GM23338 (cell line): Measurements from ENCODE around the gene B4GALT5. TPM values are rescaled to one million over a fixed set of nuclear protein-coding genes. Genes with fewer than 3 reads are reported as not detected.

ENCODE experiments used
- ATAC-seq: fragments of 200-7000 bp; cut with Tn5 transposase; 3 replicates; pipeline ENCODE4 v1.9.1; 2020
- DNase-seq: peaks from one replicate; pipeline ENCODE4 v3.0.0-alpha.2; 2015; ENCODE audit warnings: low spot score
- H2AFZ ChIP-seq: fragments of 200-600 bp; sonication (generic); 2 replicates; pipeline ENCODE4 v1.8.0; 2016; ENCODE audit warnings: antibody characterized with exemption, mild to moderate bottlenecking, moderate library complexity
- H3F3A ChIP-seq: fragments of 200-600 bp; sonication (generic); replicated peaks from 2 replicates; pipeline ENCODE4 v1.8.0; 2017; ENCODE audit warnings: antibody characterized with exemption, mixed run types, low read depth
- H3K27ac ChIP-seq: fragments of 200-600 bp; sonication (generic); 2 replicates; pipeline ENCODE4 v1.6.1; 2016; ENCODE audit warnings: low read depth
- H3K27me3 ChIP-seq: fragments of 200-600 bp; sonication (generic); 2 replicates; pipeline ENCODE4 v1.8.0; 2016; ENCODE audit warnings: mild to moderate bottlenecking, mixed run types, moderate library complexity; ENCODE audit not compliant: insufficient read depth
- H3K36me3 ChIP-seq: fragments of 200-600 bp; sonication (generic); 2 replicates; pipeline ENCODE4 v1.8.0; 2016; ENCODE audit warnings: mild to moderate bottlenecking; ENCODE audit not compliant: insufficient read depth
- H3K4me1 ChIP-seq: fragments of 200-600 bp; sonication (generic); 2 replicates; pipeline ENCODE4 v1.8.0; 2016; ENCODE audit warnings: mild to moderate bottlenecking, moderate library complexity; ENCODE audit not compliant: insufficient read depth
- H3K4me2 ChIP-seq: fragments of 200-600 bp; sonication (generic); 2 replicates; pipeline ENCODE4 v1.7.1; 2017; ENCODE audit warnings: mixed run types
- H3K4me3 ChIP-seq: fragments of 200-600 bp; sonication (generic); 2 replicates; pipeline ENCODE4 v1.6.1; 2016; ENCODE audit warnings: mixed run types
- H3K79me2 ChIP-seq: fragments of 200-600 bp; sonication (generic); replicated peaks from 2 replicates; pipeline ENCODE4 v1.8.0; 2017; ENCODE audit warnings: mild to moderate bottlenecking; ENCODE audit not compliant: insufficient read depth
- H3K9me2 ChIP-seq: fragments of 200-600 bp; sonication (generic); 2 replicates; pipeline ENCODE4 v1.8.0; 2017; ENCODE audit not compliant: insufficient read depth
- H4K20me1 ChIP-seq: fragments of 200-600 bp; sonication (generic); replicated peaks from 2 replicates; pipeline ENCODE4 v1.8.0; 2017; ENCODE audit warnings: mild to moderate bottlenecking; ENCODE audit not compliant: insufficient read depth
- H3K27ac Mint-ChIP-seq: 2 replicates; pipeline ENCODE4 v1.8.0; 2020; ENCODE audit warnings: inconsistent platforms, mild to moderate bottlenecking, moderate library complexity, mixed read lengths
- H3K27me3 Mint-ChIP-seq: 3 replicates; pipeline ENCODE4 v1.8.0; 2022; ENCODE audit warnings: low read depth, mild to moderate bottlenecking, moderate library complexity, mixed read lengths, inconsistent platforms; ENCODE audit not compliant: insufficient read depth, poor library complexity
- H3K36me3 Mint-ChIP-seq: 3 replicates; pipeline ENCODE4 v1.8.0; 2021; ENCODE audit warnings: low read depth, mild to moderate bottlenecking, inconsistent platforms, moderate library complexity, mixed read lengths
- H3K4me1 Mint-ChIP-seq: 3 replicates; pipeline ENCODE4 v1.8.0; 2020; ENCODE audit warnings: mild to moderate bottlenecking, inconsistent platforms, mixed read lengths
- H3K4me3 Mint-ChIP-seq: 3 replicates; pipeline ENCODE4 v1.8.0; 2021; ENCODE audit warnings: moderate library complexity, mild to moderate bottlenecking, inconsistent platforms, mixed read lengths
- H3K9me3 Mint-ChIP-seq: 3 replicates; pipeline ENCODE4 v1.8.0; 2020; ENCODE audit warnings: moderate library complexity, mild to moderate bottlenecking, inconsistent platforms, mixed read lengths
- CREB1 ChIP-seq: fragments of 250-450 bp; sonication (Bioruptor Pico); IDR thresholded peaks from 2 replicates; pipeline ENCODE4 v1.5.0; 2020; ENCODE audit warnings: low read depth, mild to moderate bottlenecking, moderate library complexity
- EZH2 ChIP-seq: fragments of 200-600 bp; sonication (generic); IDR thresholded peaks from one replicate; pipeline ENCODE4 v1.8.0; 2017; ENCODE audit warnings: antibody characterized with exemption, mild to moderate bottlenecking, low read depth; ENCODE audit not compliant: unreplicated experiment
- EZH2phosphoT487 ChIP-seq: fragments of 200-600 bp; sonication (generic); IDR thresholded peaks from one replicate; pipeline ENCODE4 v1.8.1; 2018; ENCODE audit warnings: antibody characterized with exemption; ENCODE audit not compliant: unreplicated experiment
- JUNB ChIP-seq: IDR thresholded peaks from one replicate; pipeline ENCODE4 v1.6.1; 2016; ENCODE audit warnings: antibody characterized with exemption; ENCODE audit not compliant: unreplicated experiment
- NANOG ChIP-seq: IDR thresholded peaks from 2 replicates; pipeline ENCODE4 v1.6.1; 2016; ENCODE audit warnings: antibody characterized with exemption, borderline replicate concordance
- POLR2AphosphoS5 ChIP-seq: IDR thresholded peaks from 2 replicates; pipeline ENCODE4 v1.6.1; 2016; ENCODE audit warnings: antibody characterized with exemption, low read depth
- STAT1 ChIP-seq: IDR thresholded peaks from one replicate; pipeline ENCODE4 v1.6.1; 2016; ENCODE audit warnings: antibody characterized with exemption; ENCODE audit not compliant: unreplicated experiment
- ZNF114 ChIP-seq: fragments of 250-450 bp; sonication (Bioruptor Pico); IDR thresholded peaks from 2 replicates; pipeline ENCODE4 v1.5.0; 2020; ENCODE audit warnings: mild to moderate bottlenecking, moderate library complexity
- ZNF331 ChIP-seq: fragments of 250-450 bp; sonication (Bioruptor Pico); IDR thresholded peaks from 2 replicates; pipeline ENCODE4 v1.5.0; 2020; ENCODE audit warnings: low read depth, mild to moderate bottlenecking, moderate library complexity
- polyA plus RNA-seq: library from polyadenylated mRNA; unstranded; fragments of >200 nt; fragmentation: Nextera tagmentation; extraction: Ambion mirVana; gene quantifications from 2 replicates; pipeline ENCODE4 v1.2.1, GENCODE V29; 2016
- total RNA-seq: library from RNA; depleted of rRNA; stranded (reverse); fragments of >200 nt; shearing (Covaris generic); gene quantifications from 2 replicates; pipeline ENCODE4 v1.2.3, GENCODE V29; 2014
- TF ChIP-seq, protein P1 (sequence below): IDR thresholded peaks from 2 replicates; pipeline ENCODE4 v1.6.1; 2016; ENCODE audit warnings: antibody characterized with exemption
- TF ChIP-seq, protein P2 (sequence below): IDR thresholded peaks from one replicate; pipeline ENCODE4 v1.6.1; 2018; ENCODE audit warnings: antibody characterized with exemption; ENCODE audit not compliant: unreplicated experiment
- TF ChIP-seq, protein P3 (sequence below), 2 experiments: fragments of 200-600 bp in 1 of 2; sonication (generic) in 1 of 2; conservative IDR thresholded peaks; 2 replicates each; pipeline versions ENCODE4 v1.5.1 to v1.6.1; 2016 to 2017; ENCODE audit warnings: antibody characterized with exemption in 2 of 2, low read depth in 2 of 2, mild to moderate bottlenecking in 2 of 2, moderate library complexity in 1 of 2
- TF ChIP-seq, protein P4 (sequence below): fragments of 250-450 bp; sonication (Bioruptor Pico); IDR thresholded peaks from 2 replicates; pipeline ENCODE4 v1.5.0; 2020; ENCODE audit warnings: mild to moderate bottlenecking, moderate library complexity

The B4GALT5 gene
- total and polyA plus RNA-seq, 2 experiments from 2014 or later, result 19.1 to 50.3 TPM

DNA sequence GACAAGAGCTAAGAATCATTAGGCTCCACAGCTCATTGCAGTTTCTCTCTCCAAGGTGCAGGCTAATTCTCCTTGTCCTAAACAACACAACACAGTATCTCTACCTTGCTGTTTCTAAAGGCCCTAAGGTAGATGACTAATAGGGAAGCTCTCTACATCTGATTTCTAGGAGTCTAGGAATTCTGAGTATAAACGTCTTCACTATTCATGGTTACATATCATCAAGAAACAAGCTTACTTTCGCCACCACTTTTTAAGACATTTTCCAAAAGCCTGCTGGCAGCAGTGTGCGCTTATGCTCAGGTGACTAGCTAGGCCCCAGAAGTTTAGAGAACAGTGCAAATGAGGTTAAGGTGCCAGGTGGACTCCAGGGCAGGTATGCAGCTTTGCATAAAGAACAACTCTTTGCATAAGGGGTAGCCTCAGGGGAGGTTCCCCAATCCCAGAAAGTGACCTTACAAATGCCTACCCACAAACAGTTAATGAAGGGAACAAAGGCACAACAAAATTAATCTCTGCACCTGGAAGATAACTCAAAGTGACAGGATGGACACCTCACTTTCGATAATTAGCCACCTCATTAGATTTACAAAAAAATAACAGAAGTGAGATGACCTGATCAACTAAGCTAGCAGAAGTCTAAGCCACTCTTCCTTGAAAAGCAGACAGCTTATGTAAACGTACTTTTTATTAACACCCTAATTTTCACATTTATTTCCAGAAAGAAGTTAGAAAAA is 20.1 kb downstream of the B4GALT5 start:
- Histone ChIP-seq H3K4me3 (peak overlapping the region; percentile 38; the same call in 1 of the 2 replicates), H3K36me3 (no peaks in the 10 kb centered on the region), H4K20me1 (peaks cover 80% of the 10 kb centered on the region), H3K79me2 (peaks cover 100% of the 10 kb centered on the region), H3K27ac (peak overlapping the region; percentile 88), H3K27me3 (no peaks in the 10 kb centered on the region), H3F3A (0 out of 2 replicates have a peak, but pooled peaks cover 3% of the 10 kb centered on the region), H2AFZ (no peak overlapping the region), H3K4me1 (peaks cover 55% of the 10 kb centered on the region), H3K4me2 (peak overlapping the region; percentile 72), H3K9me2 (no peaks in the 10 kb centered on the region)
- H3K4me1 Mint-ChIP-seq, result peaks cover 81% of the 10 kb centered on the region
- TF ChIP-seq, protein P1, sequence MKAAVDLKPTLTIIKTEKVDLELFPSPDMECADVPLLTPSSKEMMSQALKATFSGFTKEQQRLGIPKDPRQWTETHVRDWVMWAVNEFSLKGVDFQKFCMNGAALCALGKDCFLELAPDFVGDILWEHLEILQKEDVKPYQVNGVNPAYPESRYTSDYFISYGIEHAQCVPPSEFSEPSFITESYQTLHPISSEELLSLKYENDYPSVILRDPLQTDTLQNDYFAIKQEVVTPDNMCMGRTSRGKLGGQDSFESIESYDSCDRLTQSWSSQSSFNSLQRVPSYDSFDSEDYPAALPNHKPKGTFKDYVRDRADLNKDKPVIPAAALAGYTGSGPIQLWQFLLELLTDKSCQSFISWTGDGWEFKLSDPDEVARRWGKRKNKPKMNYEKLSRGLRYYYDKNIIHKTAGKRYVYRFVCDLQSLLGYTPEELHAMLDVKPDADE, result no peak
- no peak for TF ChIP-seq JUNB
- no peak for TF ChIP-seq EZH2phosphoT487
- TF ChIP-seq POLR2AphosphoS5, result no peak
- no peak for TF ChIP-seq CREB1 (CRISPR knock-in tag)
- TF ChIP-seq ZNF331, result no peak
- no peak for TF ChIP-seq STAT1
- TF ChIP-seq, protein P2, sequence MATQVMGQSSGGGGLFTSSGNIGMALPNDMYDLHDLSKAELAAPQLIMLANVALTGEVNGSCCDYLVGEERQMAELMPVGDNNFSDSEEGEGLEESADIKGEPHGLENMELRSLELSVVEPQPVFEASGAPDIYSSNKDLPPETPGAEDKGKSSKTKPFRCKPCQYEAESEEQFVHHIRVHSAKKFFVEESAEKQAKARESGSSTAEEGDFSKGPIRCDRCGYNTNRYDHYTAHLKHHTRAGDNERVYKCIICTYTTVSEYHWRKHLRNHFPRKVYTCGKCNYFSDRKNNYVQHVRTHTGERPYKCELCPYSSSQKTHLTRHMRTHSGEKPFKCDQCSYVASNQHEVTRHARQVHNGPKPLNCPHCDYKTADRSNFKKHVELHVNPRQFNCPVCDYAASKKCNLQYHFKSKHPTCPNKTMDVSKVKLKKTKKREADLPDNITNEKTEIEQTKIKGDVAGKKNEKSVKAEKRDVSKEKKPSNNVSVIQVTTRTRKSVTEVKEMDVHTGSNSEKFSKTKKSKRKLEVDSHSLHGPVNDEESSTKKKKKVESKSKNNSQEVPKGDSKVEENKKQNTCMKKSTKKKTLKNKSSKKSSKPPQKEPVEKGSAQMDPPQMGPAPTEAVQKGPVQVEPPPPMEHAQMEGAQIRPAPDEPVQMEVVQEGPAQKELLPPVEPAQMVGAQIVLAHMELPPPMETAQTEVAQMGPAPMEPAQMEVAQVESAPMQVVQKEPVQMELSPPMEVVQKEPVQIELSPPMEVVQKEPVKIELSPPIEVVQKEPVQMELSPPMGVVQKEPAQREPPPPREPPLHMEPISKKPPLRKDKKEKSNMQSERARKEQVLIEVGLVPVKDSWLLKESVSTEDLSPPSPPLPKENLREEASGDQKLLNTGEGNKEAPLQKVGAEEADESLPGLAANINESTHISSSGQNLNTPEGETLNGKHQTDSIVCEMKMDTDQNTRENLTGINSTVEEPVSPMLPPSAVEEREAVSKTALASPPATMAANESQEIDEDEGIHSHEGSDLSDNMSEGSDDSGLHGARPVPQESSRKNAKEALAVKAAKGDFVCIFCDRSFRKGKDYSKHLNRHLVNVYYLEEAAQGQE, result no peak
- TF ChIP-seq, protein P3, sequence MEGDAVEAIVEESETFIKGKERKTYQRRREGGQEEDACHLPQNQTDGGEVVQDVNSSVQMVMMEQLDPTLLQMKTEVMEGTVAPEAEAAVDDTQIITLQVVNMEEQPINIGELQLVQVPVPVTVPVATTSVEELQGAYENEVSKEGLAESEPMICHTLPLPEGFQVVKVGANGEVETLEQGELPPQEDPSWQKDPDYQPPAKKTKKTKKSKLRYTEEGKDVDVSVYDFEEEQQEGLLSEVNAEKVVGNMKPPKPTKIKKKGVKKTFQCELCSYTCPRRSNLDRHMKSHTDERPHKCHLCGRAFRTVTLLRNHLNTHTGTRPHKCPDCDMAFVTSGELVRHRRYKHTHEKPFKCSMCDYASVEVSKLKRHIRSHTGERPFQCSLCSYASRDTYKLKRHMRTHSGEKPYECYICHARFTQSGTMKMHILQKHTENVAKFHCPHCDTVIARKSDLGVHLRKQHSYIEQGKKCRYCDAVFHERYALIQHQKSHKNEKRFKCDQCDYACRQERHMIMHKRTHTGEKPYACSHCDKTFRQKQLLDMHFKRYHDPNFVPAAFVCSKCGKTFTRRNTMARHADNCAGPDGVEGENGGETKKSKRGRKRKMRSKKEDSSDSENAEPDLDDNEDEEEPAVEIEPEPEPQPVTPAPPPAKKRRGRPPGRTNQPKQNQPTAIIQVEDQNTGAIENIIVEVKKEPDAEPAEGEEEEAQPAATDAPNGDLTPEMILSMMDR (conservative IDR thresholded peaks at IDR 0.05; ENCODE audit: low read depth in 2 of 2), result no peak
- TF ChIP-seq NANOG, result no peak
- TF ChIP-seq, protein P4, sequence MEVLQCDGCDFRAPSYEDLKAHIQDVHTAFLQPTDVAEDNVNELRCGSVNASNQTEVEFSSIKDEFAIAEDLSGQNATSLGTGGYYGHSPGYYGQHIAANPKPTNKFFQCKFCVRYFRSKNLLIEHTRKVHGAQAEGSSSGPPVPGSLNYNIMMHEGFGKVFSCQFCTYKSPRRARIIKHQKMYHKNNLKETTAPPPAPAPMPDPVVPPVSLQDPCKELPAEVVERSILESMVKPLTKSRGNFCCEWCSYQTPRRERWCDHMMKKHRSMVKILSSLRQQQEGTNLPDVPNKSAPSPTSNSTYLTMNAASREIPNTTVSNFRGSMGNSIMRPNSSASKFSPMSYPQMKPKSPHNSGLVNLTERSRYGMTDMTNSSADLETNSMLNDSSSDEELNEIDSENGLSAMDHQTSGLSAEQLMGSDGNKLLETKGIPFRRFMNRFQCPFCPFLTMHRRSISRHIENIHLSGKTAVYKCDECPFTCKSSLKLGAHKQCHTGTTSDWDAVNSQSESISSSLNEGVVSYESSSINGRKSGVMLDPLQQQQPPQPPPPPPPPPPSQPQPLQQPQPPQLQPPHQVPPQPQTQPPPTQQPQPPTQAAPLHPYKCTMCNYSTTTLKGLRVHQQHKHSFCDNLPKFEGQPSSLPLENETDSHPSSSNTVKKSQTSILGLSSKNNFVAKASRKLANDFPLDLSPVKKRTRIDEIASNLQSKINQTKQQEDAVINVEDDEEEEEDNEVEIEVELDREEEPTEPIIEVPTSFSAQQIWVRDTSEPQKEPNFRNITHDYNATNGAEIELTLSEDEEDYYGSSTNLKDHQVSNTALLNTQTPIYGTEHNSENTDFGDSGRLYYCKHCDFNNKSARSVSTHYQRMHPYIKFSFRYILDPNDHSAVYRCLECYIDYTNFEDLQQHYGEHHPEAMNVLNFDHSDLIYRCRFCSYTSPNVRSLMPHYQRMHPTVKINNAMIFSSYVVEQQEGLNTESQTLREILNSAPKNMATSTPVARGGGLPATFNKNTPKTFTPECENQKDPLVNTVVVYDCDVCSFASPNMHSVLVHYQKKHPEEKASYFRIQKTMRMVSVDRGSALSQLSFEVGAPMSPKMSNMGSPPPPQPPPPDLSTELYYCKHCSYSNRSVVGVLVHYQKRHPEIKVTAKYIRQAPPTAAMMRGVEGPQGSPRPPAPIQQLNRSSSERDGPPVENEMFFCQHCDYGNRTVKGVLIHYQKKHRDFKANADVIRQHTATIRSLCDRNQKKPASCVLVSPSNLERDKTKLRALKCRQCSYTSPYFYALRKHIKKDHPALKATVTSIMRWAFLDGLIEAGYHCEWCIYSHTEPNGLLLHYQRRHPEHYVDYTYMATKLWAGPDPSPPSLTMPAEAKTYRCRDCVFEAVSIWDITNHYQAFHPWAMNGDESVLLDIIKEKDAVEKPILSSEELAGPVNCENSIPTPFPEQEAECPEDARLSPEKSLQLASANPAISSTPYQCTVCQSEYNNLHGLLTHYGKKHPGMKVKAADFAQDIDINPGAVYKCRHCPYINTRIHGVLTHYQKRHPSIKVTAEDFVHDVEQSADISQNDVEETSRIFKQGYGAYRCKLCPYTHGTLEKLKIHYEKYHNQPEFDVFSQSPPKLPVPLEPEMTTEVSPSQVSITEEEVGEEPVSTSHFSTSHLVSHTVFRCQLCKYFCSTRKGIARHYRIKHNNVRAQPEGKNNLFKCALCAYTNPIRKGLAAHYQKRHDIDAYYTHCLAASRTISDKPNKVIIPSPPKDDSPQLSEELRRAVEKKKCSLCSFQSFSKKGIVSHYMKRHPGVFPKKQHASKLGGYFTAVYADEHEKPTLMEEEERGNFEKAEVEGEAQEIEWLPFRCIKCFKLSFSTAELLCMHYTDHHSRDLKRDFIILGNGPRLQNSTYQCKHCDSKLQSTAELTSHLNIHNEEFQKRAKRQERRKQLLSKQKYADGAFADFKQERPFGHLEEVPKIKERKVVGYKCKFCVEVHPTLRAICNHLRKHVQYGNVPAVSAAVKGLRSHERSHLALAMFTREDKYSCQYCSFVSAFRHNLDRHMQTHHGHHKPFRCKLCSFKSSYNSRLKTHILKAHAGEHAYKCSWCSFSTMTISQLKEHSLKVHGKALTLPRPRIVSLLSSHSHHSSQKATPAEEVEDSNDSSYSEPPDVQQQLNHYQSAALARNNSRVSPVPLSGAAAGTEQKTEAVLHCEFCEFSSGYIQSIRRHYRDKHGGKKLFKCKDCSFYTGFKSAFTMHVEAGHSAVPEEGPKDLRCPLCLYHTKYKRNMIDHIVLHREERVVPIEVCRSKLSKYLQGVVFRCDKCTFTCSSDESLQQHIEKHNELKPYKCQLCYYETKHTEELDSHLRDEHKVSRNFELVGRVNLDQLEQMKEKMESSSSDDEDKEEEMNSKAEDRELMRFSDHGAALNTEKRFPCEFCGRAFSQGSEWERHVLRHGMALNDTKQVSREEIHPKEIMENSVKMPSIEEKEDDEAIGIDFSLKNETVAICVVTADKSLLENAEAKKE (CRISPR knock-in tag), result no peak
- no peak for TF ChIP-seq ZNF114
- TF ChIP-seq EZH2, result no peak
- peak overlapping the region; percentile 33; the same call in 2 of the 3 replicates for H3K4me3 Mint-ChIP-seq
- H3K9me3 Mint-ChIP-seq, result no peaks in the 10 kb centered on the region
- ATAC-seq (peak; percentile 13; the same call in 1 of the 3 replicates), DNase-seq (no peak)
- H3K27me3 Mint-ChIP-seq, result peaks cover 8% of the 10 kb centered on the region
- H3K27ac Mint-ChIP-seq, result 0 out of 2 replicates have a peak overlapping the region, but pooled peaks have one; percentile 77
- no peaks in the 10 kb centered on the region for H3K36me3 Mint-ChIP-seq
